Measurements from ENCODE around the gene CPXM2.

- no peak for TF ChIP-seq NFIC (IDR thresholded peaks at IDR 0.05)
- TF ChIP-seq EP300 (IDR thresholded peaks at IDR 0.05; ENCODE audit: borderline replicate concordance) = no peak
- no peak for TF ChIP-seq CREB1 (IDR thresholded peaks at IDR 0.05; ENCODE audit: low read depth)
- TF ChIP-seq RAD21 (IDR thresholded peaks at IDR 0.05; ENCODE audit: low read depth) = no peak
- no peak for TF ChIP-seq EGR1 (IDR thresholded peaks at IDR 0.05)
- no peak for TF ChIP-seq YY1 (IDR thresholded peaks at IDR 0.05; ENCODE audit: low read depth)
- no peak for TF ChIP-seq USF1 (IDR thresholded peaks at IDR 0.05)
- TF ChIP-seq TCF12 (IDR thresholded peaks at IDR 0.05; ENCODE audit: low read depth) = no peak
- no peak for TF ChIP-seq MAX (IDR thresholded peaks at IDR 0.05)
- no peak for TF ChIP-seq TEAD4 (IDR thresholded peaks at IDR 0.05)
- TF ChIP-seq FOXM1 (IDR thresholded peaks at IDR 0.05; ENCODE audit: borderline replicate concordance, low read depth) = no peak
- no peak for TF ChIP-seq TAF1 (IDR thresholded peaks at IDR 0.05; ENCODE audit: low read depth)
- no peak for TF ChIP-seq ZBTB7A (IDR thresholded peaks at IDR 0.05; ENCODE audit: low read depth)
- TF ChIP-seq, protein P1, sequence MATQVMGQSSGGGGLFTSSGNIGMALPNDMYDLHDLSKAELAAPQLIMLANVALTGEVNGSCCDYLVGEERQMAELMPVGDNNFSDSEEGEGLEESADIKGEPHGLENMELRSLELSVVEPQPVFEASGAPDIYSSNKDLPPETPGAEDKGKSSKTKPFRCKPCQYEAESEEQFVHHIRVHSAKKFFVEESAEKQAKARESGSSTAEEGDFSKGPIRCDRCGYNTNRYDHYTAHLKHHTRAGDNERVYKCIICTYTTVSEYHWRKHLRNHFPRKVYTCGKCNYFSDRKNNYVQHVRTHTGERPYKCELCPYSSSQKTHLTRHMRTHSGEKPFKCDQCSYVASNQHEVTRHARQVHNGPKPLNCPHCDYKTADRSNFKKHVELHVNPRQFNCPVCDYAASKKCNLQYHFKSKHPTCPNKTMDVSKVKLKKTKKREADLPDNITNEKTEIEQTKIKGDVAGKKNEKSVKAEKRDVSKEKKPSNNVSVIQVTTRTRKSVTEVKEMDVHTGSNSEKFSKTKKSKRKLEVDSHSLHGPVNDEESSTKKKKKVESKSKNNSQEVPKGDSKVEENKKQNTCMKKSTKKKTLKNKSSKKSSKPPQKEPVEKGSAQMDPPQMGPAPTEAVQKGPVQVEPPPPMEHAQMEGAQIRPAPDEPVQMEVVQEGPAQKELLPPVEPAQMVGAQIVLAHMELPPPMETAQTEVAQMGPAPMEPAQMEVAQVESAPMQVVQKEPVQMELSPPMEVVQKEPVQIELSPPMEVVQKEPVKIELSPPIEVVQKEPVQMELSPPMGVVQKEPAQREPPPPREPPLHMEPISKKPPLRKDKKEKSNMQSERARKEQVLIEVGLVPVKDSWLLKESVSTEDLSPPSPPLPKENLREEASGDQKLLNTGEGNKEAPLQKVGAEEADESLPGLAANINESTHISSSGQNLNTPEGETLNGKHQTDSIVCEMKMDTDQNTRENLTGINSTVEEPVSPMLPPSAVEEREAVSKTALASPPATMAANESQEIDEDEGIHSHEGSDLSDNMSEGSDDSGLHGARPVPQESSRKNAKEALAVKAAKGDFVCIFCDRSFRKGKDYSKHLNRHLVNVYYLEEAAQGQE (IDR thresholded peaks at IDR 0.05; ENCODE audit: low read depth) = no peak
Observed at GRCh38 chr10:123729523-123729922, 162.1 kb downstream of the CPXM2 start.

All from Ishikawa (cell line).